GM18498 (cell line): Measurements from ENCODE around the gene SPOCD1.

Experiments used
- ATAC-seq: cut with Tn5 transposase; IDR thresholded peaks from one replicate; pipeline ENCODE4 v1.9.1; 2021; ENCODE audit warnings: mild to moderate bottlenecking, moderate library complexity; ENCODE audit not compliant: unreplicated experiment

SPOCD1 gene

GRCh38 chr1:31757989-31758388 lies 57.8 kb downstream of the SPOCD1 start:
- no peak for ATAC-seq

DNA sequence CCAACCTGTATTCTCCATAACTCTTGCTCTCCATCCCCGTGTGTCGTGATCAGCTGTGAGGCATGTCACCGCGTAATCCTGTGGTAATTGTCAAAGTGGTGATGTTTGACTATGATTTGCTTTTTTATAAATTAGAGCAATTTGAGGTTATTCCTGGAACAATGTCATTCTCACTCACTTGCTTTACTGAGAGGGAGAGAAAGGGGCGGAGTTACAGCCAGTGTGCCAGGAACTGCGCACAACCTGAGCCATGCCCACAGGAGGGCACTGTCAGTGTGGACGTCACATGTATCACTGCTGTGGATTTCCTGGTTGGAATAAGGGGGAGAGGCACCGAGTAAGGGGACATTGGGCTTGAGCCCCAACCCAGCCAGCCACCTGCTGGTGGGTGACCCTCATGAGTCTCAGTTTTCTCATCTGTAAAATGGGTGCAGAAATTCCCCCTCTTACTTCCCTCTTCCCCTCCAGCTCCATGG lies 58.6 kb downstream of the SPOCD1 start:
- ATAC-seq, result no peak

DNA sequence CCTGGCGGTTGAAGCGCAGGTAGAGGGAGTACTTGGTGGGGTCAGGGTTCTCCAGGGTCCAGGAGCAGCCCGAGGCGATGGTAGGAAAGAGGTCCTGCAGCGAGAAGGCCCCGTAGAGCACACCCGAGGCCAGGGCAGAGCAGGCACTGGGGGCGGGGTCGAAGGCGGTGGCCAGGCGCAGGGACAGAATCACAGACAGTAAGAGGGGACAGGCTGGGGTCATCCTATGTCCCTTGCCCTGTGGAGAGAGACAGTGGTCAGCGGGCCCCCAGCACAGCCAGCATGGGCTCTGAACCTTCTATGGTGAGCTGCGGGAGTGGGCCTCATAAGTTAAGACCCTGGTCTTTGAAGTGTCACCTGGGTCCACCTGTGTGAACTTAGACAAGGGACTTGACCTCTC lies 59.2 kb downstream of the SPOCD1 start:
- ATAC-seq, result no peak

DNA sequence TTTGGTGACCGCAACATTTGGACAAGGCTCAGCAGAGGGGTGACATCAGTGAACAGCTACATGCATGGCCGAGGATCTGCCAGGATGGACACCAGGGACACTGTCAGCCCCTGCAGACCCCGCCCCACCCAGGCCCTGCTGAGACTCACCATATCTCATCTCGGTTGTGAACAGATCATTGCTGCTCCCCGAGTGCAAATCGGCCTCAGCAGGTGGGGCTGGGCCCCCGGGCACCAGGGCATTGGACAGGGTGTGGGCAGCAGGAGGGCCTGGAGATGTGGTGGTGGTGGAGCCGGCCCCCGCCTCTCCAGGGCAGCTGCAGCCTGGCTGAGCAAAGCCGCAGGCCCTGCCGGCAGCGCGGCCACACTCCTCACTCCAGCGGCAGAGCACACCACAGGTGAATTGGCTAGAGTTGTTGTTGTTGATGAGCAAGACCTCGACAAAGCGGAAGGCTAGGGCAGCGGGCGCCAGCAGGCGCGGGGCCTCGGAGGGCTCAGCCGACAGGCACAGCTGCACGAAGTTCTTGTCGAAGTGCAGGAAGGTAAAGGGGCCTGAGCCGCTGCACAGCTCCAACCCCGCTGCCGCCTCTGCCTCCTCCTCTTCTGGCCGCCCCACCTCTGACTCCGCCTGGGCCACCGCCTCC lies 59.9 kb downstream of the SPOCD1 start:
- no peak for ATAC-seq

GRCh38 chr1:31755197-31755611 lies 60.6 kb downstream of the SPOCD1 start:
- no peak for ATAC-seq

- ATAC-seq, result no peak
These were observed 61.4 kb downstream of the SPOCD1 start for GRCh38 chr1:31754397-31754796.

- ATAC-seq, result no peak
These were observed 62.0 kb downstream of the SPOCD1 start for GRCh38 chr1:31753707-31754349.

DNA sequence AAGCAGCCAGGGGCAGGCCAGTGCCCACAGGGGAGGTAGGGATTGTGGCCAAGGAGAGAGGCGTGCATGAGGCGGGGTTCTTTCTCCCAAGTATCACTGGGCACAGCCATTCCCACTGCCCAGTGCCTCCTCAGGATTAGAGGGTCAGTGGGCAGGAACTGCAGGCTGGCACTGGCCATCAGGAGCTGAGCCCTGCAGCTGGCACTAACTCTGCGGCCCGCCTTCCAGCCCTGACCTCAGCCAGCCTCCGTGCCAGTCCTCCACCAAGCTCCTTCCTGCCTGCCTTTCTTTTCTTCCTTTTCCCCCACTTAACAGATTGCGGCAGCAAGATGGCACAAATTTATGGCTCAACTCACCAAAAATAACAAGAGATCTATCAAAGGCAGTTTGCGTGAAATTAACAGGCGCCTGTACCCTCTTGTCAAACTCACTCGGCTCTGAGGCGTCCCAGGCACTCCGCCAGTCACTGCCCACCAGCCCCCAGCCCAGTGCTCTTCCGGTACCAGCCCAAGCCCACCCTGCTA lies 62.8 kb downstream of the SPOCD1 start:
- ATAC-seq, result no peak

GRCh38 chr1:31752258-31752657 lies 63.6 kb downstream of the SPOCD1 start:
- ATAC-seq, result no peak

- no peak for ATAC-seq
These were observed 64.0 kb downstream of the SPOCD1 start for GRCh38 chr1:31751822-31752241.

GRCh38 chr1:31750858-31751510 lies 64.8 kb downstream of the SPOCD1 start:
- ATAC-seq, result no peak

DNA sequence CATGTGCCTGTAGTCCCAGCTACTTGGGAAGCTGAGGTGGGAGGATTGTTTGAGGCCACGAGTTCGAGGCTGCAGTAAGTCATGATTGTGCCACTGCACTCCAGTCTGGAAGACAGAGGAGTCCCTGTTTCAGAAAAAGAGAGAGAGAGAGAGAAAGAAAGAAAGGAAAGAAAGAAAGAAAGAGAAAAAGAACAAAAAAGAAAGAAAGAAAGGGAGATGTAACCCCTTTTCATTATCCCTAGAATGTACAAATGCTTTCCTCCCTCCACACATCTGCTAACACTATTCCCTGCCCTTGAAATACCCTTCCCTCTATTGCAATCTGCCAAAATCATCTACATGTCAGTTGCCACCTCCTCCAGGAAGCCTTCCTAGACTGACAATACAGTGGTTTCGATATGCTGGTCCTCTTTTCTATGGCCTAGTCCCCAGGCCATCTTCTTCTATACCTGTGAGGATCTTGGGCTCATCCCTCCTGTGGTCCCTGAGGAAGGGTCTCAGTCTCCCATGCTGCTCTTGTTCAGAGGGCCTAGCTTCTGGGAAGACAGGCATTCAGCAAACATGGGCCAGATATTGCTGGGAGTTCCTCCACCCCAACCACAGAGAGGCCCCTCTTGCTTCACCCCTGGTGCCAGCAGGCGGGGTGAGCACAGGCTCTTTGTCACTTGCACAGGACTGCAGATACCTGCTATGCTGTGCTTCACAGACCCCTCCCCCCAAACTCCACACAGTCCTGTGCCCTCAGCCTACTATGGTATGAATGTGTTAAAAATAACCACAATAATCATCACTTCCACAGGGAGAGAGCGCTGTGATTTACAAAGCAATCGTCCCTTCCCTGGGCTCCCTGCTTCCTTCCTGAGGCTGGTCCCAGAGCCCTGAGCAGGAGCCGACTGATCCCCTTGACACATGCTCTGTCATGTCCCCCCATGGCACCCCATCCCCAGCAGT lies 65.8 kb downstream of the SPOCD1 start:
- ATAC-seq, result no peak

- no peak for ATAC-seq
These were observed 67.5 kb downstream of the SPOCD1 start for GRCh38 chr1:31748365-31748764.

GRCh38 chr1:31747304-31747703 lies 68.5 kb downstream of the SPOCD1 start:
- ATAC-seq, result no peak

GRCh38 chr1:31746687-31747086 lies 69.1 kb downstream of the SPOCD1 start:
- no peak for ATAC-seq

DNA sequence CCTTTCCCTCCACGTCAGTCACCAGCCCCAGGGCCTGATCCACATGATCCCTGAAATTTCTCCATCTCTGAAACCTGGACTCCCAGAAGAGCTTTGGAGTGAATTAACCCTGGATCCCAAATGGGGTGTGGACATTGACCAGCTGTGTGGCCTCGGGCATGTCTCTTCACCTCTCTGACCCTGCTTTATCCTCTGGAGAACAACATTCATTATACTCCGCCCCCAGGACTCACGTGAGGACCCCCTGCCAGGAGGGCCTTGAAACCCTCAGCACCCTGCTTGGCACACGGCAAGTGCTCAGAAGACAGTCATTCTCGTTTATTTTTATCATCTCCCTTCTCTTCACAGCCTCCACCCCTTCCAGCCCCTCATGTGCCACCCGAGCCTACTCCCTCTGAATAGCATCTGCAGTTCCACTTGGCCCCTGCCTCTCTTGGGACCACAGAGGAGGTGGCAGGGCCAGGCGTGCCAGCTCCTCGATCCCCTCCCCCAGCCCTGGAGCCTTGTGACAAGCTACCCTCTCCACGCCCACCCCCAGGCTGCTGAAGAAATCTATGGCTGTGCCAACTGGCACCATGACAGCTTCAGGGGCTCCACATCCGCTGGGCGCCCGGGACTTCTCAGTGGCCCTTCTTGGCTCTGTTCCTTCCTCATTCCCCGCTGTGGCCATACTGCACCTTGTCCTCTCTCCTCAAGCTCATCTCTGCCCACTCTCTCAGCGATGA lies 69.7 kb downstream of the SPOCD1 start:
- no peak for ATAC-seq

DNA sequence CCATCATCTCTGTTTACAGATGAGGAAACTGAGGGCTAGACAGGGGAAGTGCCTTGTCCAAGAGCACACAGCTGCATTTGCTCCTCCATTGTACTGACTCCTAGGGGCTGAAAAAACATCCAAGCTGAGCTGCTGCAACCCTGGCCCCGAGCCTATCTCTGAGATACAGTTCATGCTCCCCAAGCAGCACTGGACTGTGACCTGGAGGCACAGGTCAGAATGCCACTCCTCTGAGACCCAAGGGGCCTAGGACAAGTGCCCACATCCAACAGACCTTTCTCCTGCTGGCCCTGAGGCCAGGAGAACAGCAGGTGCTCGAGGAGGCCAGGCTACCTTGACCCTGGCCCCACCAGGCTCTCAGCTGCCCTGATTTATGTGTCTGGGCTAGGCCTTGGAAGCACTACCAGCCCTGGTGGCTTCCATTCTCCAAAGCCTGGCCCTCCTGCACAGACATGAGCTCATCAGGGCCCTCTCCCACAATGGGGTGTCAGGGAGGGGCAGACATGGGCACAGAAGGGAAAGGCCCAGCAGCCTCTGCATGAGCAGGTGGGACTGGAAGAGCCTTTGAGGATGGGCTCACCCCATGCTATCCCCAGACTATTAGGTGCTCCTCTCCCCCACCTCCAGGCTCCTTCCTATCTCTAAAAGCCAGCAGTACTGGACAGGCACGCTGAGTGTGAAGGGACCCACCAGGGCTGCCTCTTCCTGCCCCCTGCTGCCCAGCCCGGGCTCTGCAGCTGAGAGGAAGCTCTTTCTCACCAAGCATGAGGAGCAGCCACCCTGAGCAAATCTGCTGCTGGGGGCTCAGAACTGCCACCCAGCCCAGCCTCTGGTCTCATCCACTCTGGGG lies 70.5 kb downstream of the SPOCD1 start:
- ATAC-seq, result peak; percentile 52

- peak; percentile 67 for ATAC-seq
These were observed 71.5 kb downstream of the SPOCD1 start for GRCh38 chr1:31744165-31744888.
